DMS114 treated with DMSO at 0.1 percent for 48 hours (cell line): ENCODE results near the gene ARSK.
A peak's percentile ranks its signal among the peaks of the same experiment; 100 is the strongest.
"Not testable (repeated sequence)": the region's sequence is repeated elsewhere in the genome, so short reads cannot be mapped to it uniquely, and the experiment has no call there.

ENCODE experiments used
- DNase-seq: peaks from one replicate; lab custom pipeline; 2025; ENCODE audit not compliant: unreplicated experiment; lab: John Stamatoyannopoulos, UW

The ARSK gene

GRCh38 chr5:95646226-95646568 lies 91.3 kb downstream of the ARSK start:
- DNase-seq, result not testable (repeated sequence)

- peak; percentile 92 for DNase-seq
Measured at GRCh38 chr5:95646569-95647431, 91.9 kb downstream of the ARSK start, which contains the start of gene RFESD. RFESD (plus strand) TSS chr5:95646777; CDS start chr5:95652272, 5,495 bp downstream.

- DNase-seq, result no peak
Measured at GRCh38 chr5:95647886-95648860, 93.3 kb downstream of the ARSK start.

- DNase-seq, result no peak
Measured at GRCh38 chr5:95649274-95649673, 94.4 kb downstream of the ARSK start.

- DNase-seq, result no peak
Measured at GRCh38 chr5:95649842-95650620, 95.1 kb downstream of the ARSK start.

GRCh38 chr5:95652849-95653248 lies 97.9 kb downstream of the ARSK start:
- no peak for DNase-seq

GRCh38 chr5:95654196-95654595 lies 99.3 kb downstream of the ARSK start:
- DNase-seq, result no peak
